ENCODE measurements around the gene LSR.

The LSR gene

DNA sequence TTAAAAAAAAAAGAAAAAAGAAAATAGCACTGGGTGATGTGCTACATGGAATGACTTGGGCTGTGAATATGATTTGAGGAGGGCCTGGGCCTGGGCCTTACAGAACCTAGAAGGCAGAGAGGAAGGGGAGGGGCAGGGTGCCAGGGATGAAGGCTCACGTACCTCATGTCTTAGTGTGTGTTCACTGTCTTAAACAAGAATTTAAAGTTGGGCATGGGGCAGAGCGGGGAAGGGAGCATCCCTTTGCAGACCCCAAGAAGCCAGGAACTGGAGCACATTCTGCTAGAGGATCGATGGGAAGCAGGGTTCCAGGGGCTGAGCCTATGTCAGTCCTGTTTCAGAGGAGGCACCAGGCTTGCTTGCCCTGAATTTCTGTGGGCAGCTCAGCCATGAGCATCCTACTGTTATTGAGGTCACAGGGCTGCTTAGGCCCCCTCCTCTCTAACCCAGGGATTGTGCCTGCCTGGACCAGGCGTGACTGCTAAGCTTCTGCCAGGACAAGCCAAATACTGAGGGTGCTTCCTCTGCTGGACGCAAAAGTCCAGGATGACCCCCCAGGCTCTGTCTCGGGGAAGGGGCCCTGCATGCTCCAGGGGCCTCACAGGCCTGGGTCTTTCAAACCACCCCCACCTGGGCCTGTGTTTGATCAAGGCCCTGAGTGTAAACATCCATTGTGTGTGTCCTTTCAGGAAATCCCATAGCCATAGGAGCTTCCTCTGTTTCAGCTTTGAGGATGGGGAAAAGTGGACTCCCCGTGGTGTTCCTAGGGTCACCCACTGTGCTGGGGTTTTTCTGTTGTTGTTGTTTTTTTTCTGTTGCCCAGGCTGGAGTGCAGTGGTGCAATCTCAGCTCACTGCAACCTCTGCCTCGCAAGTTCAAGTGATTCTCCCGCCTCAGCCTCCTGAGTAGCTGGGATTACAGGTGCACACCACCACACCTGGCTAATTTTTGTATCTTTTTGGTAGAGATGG is 4.8 kb downstream of the LSR start:
- TF ChIP-seq, protein P1, sequence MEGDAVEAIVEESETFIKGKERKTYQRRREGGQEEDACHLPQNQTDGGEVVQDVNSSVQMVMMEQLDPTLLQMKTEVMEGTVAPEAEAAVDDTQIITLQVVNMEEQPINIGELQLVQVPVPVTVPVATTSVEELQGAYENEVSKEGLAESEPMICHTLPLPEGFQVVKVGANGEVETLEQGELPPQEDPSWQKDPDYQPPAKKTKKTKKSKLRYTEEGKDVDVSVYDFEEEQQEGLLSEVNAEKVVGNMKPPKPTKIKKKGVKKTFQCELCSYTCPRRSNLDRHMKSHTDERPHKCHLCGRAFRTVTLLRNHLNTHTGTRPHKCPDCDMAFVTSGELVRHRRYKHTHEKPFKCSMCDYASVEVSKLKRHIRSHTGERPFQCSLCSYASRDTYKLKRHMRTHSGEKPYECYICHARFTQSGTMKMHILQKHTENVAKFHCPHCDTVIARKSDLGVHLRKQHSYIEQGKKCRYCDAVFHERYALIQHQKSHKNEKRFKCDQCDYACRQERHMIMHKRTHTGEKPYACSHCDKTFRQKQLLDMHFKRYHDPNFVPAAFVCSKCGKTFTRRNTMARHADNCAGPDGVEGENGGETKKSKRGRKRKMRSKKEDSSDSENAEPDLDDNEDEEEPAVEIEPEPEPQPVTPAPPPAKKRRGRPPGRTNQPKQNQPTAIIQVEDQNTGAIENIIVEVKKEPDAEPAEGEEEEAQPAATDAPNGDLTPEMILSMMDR (IDR thresholded peaks at IDR 0.05; ENCODE audit: control extremely low read depth, extremely low read depth, low read depth, missing control alignments) = no peak
- ChIA-PET POLR2A (no interaction called here), CTCF (no interaction called here)
- DNase-seq (ENCODE audit: extremely low spot score) = peak; percentile 3

DNA sequence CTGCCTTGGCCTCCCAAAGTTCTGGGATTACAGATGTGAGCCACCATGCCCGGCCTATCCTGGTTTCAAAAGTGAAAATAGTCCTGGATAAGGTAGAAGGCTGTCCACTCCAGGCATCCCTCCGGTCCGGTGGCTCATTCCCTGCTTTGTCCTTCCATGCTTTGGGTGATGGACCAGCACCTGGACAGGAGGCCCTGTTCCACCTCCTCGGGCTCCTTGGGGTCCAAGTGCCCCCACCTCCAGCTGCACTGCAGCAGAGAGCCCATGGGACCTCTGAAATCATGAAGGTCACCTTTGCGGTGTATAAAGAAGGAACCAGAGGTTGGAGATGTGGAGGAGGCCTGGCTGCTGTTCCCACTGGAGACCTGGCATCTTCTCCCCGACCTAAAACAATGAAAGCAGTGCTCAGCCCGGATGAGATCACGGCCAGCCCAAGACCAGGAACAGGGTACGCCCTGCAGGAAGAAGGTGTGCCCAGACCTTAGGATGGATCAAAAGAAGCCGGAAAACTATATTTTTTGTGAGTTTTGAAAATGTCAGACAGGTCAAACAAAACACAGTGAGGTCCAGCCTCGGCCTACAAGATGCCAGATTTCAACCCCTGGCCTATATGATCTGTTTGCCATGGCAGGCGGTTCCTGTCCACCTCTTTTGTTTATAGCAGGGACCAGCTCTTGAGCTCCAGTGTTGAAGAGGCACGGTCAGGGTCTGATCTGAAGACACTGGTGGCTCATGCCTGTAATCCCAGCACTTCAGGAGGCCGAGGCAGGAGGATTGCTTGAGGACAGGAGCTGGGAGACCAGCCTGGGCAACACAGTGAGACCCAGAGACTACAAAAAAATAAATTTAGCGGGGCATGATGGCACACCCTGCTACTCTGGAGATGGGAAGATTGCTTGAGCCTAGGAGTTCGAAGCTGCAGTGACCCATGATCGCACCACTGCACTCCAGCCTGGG is 5.8 kb downstream of the LSR start:
- no peak for DNase-seq (ENCODE audit: extremely low spot score)
- CTCF ChIA-PET = interaction anchor here (1.1 kb wide), 1 partner anchor 11 kb away, joined by 3 read pairs; no protein-coding TSS in a partner anchor
- TF ChIP-seq, protein P1 (IDR thresholded peaks at IDR 0.05; ENCODE audit: control extremely low read depth, extremely low read depth, low read depth, missing control alignments) = no peak
- POLR2A ChIA-PET = no interaction called here

DNA sequence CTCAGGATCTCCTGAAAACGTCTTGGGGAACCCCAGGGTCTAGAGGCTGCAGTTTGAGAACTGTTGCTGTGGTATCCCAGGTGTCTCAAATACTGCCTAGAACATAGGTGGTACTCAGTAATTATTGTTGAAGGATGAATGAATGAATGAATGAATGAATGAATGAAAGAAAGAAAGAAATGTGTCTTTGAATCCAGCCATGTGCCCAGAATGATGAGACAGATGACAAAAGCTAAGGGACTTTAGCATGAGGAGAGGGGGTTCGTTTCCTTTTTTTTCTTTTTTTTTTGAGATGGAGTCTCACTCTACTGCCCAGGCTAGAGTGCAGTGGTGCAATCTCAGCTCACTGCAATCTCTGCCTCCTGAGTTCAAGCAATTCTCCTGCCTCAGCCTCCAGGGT is 7.8 kb downstream of the LSR start:
- CTCF ChIA-PET = interaction anchor here (0.8 to 1.1 kb wide), 3 partner anchors 8 to 213 kb away, joined by 3 read pairs; no protein-coding TSS in a partner anchor
- POLR2A ChIA-PET = interaction anchor here (0.7 kb wide), 1 partner anchor 9 kb away, joined by 3 read pairs; no protein-coding TSS in a partner anchor
- TF ChIP-seq, protein P1 (IDR thresholded peaks at IDR 0.05; ENCODE audit: control extremely low read depth, extremely low read depth, low read depth, missing control alignments) = no peak
- DNase-seq (ENCODE audit: extremely low spot score) = no peak

DNA sequence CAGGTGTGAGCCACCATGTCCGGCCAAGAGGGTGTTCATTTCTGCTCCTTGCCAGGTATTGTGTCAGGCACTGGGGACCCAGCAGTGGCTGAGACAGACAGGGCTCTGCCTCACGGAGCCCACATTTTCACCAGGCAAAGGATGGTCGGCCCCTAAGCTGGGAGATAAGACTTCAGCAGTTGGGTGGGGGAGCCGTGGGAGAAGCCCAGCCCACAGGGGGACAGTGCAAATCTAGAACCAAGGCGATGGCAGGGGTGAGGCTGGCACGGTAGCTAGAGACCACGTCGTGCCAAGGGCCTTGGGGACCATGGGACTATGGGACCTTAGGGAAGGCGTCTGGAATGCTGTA is 8.3 kb downstream of the LSR start:
- ChIA-PET POLR2A (interaction anchor here (0.7 kb wide), 1 partner anchor 8 kb away, joined by 3 read pairs; no protein-coding TSS in a partner anchor), CTCF (interaction anchor here (1.1 kb wide), 1 partner anchor 9 kb away, joined by 3 read pairs; no protein-coding TSS in a partner anchor)
- TF ChIP-seq, protein P1 (IDR thresholded peaks at IDR 0.05; ENCODE audit: control extremely low read depth, extremely low read depth, low read depth, missing control alignments) = no peak
- DNase-seq (ENCODE audit: extremely low spot score) = peak; percentile 5

DNA sequence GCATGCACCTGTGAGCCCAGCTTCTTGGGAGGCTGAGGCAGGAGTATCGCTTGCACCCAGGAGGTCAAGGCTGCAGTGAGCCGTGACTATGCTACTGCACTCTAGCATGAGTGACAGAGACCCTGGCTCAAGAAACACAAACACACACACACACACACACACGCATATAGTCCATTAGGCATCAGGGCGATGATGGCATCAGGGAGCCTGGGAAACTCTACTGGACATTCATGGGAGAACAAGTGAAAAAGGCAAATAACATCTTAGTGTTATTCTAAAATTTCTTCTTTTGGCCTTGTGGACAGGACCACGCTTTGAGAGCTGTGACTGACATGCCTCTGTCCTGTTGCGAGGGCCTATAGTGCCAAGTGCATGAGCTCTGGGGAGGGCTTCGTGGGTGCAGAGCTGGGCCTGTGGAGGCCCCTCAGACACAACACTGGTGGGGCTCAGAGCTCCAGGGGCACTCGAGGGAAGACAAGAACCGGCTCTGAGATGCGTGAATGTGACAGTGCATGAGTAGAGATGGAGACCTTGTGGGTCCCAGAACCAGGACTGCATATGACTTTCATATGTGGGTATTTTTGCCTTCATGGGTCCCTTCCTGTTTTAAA is 12.0 kb downstream of the LSR start:
- CTCF ChIA-PET = interaction anchor here (1.2 kb wide), 1 partner anchor 10 kb away, joined by 4 read pairs; no protein-coding TSS in a partner anchor
- POLR2A ChIA-PET = no interaction called here
- peak; percentile 4 for DNase-seq (ENCODE audit: extremely low spot score)

More for the DNA sequence above, 12.0 kb downstream of the LSR start:
- TF ChIP-seq, protein P1 (IDR thresholded peaks at IDR 0.05; ENCODE audit: control extremely low read depth, extremely low read depth, low read depth, missing control alignments) = no peak

Data from GM10248 (cell line).